GM12872 (cell line): ENCODE results near the gene KIAA1217.

Source experiments
- CTCF ChIP-seq: IDR thresholded peaks from 3 replicates; pipeline ENCODE4 v1.5.1; 2011; ENCODE audit warnings: low read depth, mild to moderate bottlenecking, low read length, moderate library complexity; ENCODE audit not compliant: insufficient read depth

The KIAA1217 gene

DNA sequence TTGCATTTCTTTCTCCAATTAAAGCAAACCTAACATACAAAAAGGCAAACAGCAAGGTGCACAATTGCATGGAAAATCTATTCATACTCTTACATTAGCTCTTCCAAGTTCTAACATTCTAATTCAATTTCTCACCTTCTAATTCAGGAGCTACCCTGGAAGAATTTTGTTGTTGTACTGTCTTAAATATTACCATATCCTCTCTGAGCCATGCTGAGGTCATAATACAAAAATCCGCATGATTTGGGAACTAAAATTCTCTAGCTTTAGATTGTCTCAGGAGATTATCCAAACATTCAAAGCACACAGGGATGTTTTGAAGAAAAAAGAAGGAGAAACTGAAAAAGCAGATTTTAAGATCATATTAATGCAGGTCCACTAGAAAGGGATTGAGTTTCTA is 229.9 kb downstream of the KIAA1217 start:
- no peak for TF ChIP-seq CTCF

GRCh38 chr10:24439935-24440334 is 231.0 kb downstream of the KIAA1217 start:
- no peak for TF ChIP-seq CTCF

DNA sequence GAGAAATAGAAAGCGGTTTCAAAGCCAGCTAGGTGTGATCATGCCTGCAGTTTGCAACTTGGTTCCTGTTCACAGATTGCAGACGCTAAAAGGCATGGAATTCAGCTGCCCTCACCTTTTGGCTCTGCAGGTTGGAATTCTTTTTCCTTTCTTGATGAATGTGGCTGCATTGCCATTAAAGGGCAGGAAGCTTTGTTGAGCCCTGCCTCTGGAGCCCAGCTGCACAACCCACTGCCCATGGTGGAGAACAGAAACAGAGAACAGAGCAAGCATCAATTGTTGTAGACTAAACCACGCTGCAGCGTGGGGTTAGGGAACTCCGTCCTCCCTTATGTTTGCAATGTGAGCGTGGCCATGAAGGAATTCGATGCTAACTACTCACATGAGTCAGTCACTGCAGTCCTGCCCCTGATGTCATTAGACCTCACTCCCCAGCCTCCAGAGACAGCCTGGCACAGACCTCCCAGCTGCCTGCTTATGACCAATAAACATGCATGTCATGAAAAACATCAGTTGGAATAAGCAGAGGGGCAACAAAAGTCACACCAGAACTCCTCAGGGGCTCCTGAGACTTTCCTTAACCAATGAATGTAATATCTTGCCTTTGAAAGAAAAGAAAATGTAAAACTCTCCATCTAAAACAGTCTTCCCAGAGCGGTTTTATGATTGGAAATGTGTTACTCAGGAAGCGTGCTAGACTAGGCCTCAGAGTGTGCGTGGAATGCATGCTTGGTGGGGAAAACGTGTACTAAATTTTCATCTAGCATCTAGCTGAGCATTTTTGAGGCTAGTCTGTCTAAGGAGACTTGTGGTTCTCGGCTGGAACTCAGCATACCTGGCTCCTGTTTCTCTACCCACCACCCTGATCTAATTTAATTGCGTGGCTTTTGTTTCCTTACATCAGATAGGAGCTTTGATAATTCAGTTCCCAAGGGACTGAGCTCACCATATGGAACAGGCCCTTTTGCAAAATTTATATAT is 232.2 kb downstream of the KIAA1217 start:
- TF ChIP-seq CTCF = no peak

GRCh38 chr10:24442234-24442633 is 233.3 kb downstream of the KIAA1217 start:
- no peak for TF ChIP-seq CTCF

DNA sequence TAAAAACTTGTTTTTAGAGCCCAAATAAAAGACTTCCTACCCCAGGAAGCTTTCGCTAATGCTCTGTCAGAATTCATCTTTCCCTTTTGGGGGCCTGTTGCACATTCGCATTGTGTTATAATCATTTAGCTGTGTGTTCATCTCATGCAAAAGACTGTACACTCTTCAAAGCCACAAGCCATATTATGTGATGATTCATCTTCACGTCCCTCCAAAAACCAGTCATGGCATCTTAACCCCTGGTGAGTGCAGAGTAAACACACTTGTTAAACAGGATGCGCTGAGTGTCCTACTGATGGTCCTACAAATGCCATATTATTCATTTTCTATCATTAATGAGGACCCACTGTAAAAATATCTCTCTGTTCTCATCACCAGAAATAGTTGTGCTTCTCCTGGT is 235.4 kb downstream of the KIAA1217 start:
- TF ChIP-seq CTCF = no peak

- TF ChIP-seq CTCF = no peak
These were observed 237.8 kb downstream of the KIAA1217 start for GRCh38 chr10:24446739-24447138.

DNA sequence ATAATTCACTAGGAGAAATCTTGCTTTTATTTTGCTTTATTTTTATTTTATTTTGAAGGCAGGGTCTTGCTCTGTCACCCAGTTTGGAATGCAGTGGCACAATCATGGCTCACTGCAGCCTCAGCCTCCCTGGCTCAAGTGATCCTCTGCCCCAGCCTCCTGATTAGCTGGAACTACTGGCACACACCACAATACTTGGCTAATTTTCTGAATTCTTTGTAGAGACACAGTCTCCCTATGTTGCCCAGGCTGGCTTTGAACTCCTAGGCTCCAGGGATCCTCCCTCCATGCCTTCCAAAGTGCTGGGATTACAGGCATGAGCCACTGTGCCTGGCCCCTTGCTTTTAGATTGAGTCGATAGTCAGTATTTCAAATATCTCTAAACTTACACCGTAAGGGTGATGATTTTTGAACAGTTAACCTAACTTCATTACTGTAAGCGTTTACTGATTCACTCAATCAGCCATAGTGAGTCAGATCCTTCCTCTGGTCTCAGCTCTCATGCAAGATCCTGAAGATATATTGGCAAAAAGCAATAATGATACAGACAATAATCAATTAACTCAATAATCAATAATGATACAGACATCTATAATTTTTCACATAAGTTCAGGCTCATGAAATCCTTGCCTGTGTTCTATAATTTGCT is 239.5 kb downstream of the KIAA1217 start:
- no peak for TF ChIP-seq CTCF
